ENCODE results near the gene PTCHD1. TPM values are rescaled to one million over a fixed set of nuclear protein-coding genes. Genes with fewer than 3 reads are reported as not detected.

The PTCHD1 gene
- polyA plus RNA-seq, 1 donor from 2014 or later = 10.0 TPM

DNA sequence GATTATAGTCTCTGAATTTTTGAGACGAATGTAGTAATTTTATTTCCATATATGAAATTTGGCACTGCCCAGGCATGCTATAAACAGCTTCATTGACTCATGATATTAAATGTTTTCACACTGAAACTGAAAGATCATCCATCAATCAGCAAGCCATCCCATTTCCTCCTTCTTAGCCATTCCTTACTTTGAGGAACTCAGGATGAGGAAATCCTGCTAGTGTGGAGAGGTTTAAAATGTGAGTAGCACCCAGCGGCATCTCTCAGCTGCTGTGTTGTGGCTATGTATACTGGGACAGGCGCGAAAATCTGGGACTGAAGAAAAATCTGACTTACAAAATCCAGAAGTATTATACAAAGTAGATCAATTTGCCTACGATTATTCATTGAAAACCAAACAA is 52.1 kb downstream of the PTCHD1 start:
- Histone ChIP-seq H3K9ac (ENCODE audit: low read length) (no peak overlapping the region), H3K4me3 (ENCODE audit: low read length) (no peak overlapping the region), H3K4me2 (ENCODE audit: low read length) (no peak overlapping the region), H2AFZ (ENCODE audit: low read depth, low read length) (no peak overlapping the region), H3K36me3 (ENCODE audit: insufficient read depth, low read length) (no peaks in the 10 kb centered on the region), H3K9me3 (ENCODE audit: low read length) (no peaks in the 10 kb centered on the region), H3K27ac (ENCODE audit: low read length) (no peak overlapping the region), H3K9me2 (ENCODE audit: insufficient read depth, low read length) (no peaks in the 10 kb centered on the region), H3K27me3 (ENCODE audit: insufficient read depth, low read depth, low read length) (no peaks in the 10 kb centered on the region), H3F3A (ENCODE audit: insufficient read depth, low read length, poor library complexity, severe bottlenecking) (no peaks in the 10 kb centered on the region), H4K20me1 (ENCODE audit: insufficient read depth) (no peaks in the 10 kb centered on the region), H3K79me2 (replicated peaks; ENCODE audit: insufficient read depth, low read length) (no peaks in the 10 kb centered on the region)
- TF ChIP-seq TAF1 (IDR thresholded peaks at IDR 0.05; ENCODE audit: low read depth) (no peak), EZH2 (IDR thresholded peaks at IDR 0.05; ENCODE audit: borderline replicate concordance, insufficient read depth, low read length, poor library complexity, severe bottlenecking) (no peak)

DNA sequence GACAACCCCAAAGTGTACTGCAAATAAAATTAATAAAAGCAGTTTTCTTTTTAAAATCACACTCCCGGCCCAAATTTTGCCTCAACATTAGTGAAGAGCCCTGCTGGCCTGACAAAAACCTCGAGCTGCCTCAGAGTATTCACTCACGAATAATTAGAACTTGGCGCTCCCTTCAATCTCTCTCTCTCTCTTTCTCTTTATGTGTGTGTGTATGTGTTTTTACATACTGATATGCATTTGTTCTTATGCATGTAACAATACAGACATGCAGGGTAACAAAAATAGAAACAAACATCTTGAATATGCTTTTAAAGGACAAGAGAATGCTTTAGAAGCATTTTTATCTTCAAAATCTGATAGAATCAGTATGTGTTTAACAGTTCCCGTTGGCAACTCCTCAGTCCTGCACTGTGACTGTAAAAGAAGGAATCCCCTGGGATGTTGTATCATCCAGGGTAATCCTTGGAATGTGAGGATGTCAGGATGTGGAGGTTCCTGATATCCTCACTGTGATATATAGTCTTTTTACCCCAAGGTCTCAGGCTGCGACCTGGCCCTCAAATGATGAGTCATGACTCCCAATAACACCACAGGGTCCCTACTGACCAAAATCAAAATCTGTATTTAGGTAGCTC is 53.0 kb downstream of the PTCHD1 start:
- no peak overlapping the region for H3K9ac ChIP-seq (ENCODE audit: low read length)
- H3K4me3 ChIP-seq (ENCODE audit: low read length) = no peak overlapping the region
- no peaks in the 10 kb centered on the region for H3K79me2 ChIP-seq (replicated peaks; ENCODE audit: insufficient read depth, low read length)
- TF ChIP-seq EZH2 (IDR thresholded peaks at IDR 0.05; ENCODE audit: borderline replicate concordance, insufficient read depth, low read length, poor library complexity, severe bottlenecking) (no peak), MXI1 (conservative IDR thresholded peaks at IDR 0.05; ENCODE audit: poor library complexity, severe bottlenecking) (no peak), POLR2AphosphoS5 (IDR thresholded peaks at IDR 0.05) (no peak), TAF1 (IDR thresholded peaks at IDR 0.05; ENCODE audit: low read depth) (no peak), RAD21 (conservative IDR thresholded peaks at IDR 0.05) (no peak), EP300 (conservative IDR thresholded peaks at IDR 0.05; ENCODE audit: poor library complexity, severe bottlenecking) (no peak), SMC3 (conservative IDR thresholded peaks at IDR 0.05; ENCODE audit: poor library complexity) (no peak)
- TF ChIP-seq, protein P1, sequence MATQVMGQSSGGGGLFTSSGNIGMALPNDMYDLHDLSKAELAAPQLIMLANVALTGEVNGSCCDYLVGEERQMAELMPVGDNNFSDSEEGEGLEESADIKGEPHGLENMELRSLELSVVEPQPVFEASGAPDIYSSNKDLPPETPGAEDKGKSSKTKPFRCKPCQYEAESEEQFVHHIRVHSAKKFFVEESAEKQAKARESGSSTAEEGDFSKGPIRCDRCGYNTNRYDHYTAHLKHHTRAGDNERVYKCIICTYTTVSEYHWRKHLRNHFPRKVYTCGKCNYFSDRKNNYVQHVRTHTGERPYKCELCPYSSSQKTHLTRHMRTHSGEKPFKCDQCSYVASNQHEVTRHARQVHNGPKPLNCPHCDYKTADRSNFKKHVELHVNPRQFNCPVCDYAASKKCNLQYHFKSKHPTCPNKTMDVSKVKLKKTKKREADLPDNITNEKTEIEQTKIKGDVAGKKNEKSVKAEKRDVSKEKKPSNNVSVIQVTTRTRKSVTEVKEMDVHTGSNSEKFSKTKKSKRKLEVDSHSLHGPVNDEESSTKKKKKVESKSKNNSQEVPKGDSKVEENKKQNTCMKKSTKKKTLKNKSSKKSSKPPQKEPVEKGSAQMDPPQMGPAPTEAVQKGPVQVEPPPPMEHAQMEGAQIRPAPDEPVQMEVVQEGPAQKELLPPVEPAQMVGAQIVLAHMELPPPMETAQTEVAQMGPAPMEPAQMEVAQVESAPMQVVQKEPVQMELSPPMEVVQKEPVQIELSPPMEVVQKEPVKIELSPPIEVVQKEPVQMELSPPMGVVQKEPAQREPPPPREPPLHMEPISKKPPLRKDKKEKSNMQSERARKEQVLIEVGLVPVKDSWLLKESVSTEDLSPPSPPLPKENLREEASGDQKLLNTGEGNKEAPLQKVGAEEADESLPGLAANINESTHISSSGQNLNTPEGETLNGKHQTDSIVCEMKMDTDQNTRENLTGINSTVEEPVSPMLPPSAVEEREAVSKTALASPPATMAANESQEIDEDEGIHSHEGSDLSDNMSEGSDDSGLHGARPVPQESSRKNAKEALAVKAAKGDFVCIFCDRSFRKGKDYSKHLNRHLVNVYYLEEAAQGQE (IDR thresholded peaks at IDR 0.05; ENCODE audit: borderline replicate concordance) = no peak
- TF ChIP-seq, protein P2, sequence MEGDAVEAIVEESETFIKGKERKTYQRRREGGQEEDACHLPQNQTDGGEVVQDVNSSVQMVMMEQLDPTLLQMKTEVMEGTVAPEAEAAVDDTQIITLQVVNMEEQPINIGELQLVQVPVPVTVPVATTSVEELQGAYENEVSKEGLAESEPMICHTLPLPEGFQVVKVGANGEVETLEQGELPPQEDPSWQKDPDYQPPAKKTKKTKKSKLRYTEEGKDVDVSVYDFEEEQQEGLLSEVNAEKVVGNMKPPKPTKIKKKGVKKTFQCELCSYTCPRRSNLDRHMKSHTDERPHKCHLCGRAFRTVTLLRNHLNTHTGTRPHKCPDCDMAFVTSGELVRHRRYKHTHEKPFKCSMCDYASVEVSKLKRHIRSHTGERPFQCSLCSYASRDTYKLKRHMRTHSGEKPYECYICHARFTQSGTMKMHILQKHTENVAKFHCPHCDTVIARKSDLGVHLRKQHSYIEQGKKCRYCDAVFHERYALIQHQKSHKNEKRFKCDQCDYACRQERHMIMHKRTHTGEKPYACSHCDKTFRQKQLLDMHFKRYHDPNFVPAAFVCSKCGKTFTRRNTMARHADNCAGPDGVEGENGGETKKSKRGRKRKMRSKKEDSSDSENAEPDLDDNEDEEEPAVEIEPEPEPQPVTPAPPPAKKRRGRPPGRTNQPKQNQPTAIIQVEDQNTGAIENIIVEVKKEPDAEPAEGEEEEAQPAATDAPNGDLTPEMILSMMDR (IDR thresholded peaks at IDR 0.05; ENCODE audit: poor library complexity, severe bottlenecking) = no peak
- no peaks in the 10 kb centered on the region for H3F3A ChIP-seq (ENCODE audit: insufficient read depth, low read length, poor library complexity, severe bottlenecking)
- H3K9me3 ChIP-seq (ENCODE audit: low read length) = no peaks in the 10 kb centered on the region
- no peak overlapping the region for H3K27ac ChIP-seq (ENCODE audit: low read length)
- H3K27me3 ChIP-seq (ENCODE audit: insufficient read depth, low read depth, low read length) = no peaks in the 10 kb centered on the region
- no peaks in the 10 kb centered on the region for H3K36me3 ChIP-seq (ENCODE audit: insufficient read depth, low read length)
- no peaks in the 10 kb centered on the region for H4K20me1 ChIP-seq (ENCODE audit: insufficient read depth)
- H2AFZ ChIP-seq (ENCODE audit: low read depth, low read length) = no peak overlapping the region
- no peaks in the 10 kb centered on the region for H3K9me2 ChIP-seq (ENCODE audit: insufficient read depth, low read length)
- no peak overlapping the region for H3K4me2 ChIP-seq (ENCODE audit: low read length)
